ENCODE measurements around the gene ADGRF5.

GRCh38 chr6:46901882-46902314 lies 19.8 kb downstream of the ADGRF5 start:
- TF ChIP-seq CTCF (IDR thresholded peaks at IDR 0.05) (no peak), ZFX (IDR thresholded peaks at IDR 0.05; ENCODE audit: borderline replicate concordance) (no peak)

All from 22Rv1 (cell line).